Suppressor macrophage treated with lipopolysaccharide for 1 hour (primary cell): Measurements from ENCODE around the gene MYO1F.

ENCODE experiments used
- DNase-seq, 3 donors: peaks; one replicate each; pipeline ENCODE4 v3.0.0-alpha.2; 2020 to 2022

MYO1F gene

DNA sequence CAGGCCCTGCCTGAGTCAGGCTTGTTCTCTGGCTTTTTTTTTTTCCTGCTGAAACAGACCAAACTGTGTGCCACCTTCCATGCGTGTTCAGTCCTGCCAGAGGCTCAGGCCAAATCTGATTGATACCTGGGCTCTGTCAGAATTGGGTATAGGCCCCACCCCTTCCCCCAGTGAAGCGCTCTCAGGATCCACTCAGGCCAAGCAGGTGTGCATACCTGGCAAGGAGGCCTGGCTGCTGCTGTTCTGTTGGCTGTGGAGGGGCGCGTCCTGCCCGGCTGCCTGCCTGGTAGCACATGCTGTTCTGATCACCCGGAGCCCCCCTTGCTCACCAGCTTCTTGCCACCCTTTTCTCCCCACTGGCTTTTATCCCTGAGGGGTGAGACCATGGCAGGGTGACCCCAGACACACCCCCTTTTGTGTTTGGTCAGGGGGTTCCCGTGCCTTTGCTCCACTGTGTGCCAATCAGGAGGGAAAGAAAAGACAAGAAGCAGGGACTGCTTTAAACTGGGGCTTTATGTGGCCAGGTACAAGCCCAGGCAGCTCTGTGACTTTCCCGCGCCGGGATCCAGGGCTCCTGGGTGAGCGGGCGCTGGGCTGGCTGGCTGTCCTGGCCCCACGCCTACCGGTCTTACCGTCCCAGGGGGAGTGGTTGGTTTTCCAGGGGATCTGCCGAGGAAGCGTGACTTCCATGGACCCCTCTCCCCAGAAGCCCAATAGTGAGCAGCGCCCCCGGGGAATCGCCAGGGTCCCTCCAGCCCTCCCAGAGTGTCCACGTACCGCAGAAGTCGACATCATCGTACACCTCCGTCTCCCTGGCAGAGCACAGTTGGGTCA, 87.5 kb downstream of the MYO1F start:
- no peak for DNase-seq

GRCh38 chr19:8488365-8488764, 88.9 kb downstream of the MYO1F start:
- DNase-seq: peak in 1 of 3 donors; percentile 25

DNA sequence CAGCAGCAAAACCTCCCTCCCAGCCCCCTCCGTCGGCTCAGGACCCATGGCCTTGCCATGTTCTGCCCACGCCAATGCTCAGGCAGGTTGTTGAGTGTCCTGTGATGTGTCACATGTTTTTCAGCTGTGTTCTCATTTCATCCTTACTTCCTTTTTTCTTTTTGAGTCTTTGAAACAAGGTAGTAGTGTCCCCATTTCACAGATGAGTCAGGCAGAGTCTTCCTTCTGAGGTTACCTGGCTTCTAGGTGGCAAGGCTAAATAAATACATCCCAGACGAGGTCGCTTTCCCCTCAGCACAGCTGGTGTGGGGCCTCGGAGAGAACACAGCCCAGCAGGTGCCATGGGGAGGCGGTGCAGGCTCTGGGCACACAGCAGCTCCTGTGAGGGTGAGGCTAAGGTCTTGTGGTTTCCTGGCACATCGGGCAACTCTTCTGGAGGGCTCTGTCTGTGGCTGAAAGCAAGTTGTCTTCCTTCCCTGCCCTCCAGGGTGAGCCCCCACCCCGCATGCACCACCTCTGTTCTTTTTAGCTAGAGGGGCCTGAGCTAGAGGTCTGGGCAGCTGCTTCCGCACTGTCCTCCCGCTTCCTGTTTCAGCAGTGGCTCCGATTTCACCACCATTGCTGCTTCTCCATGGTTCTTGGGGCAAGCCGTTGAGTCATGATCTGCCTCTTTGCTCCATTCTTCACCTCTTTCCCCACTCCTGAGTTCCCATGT, 89.9 kb downstream of the MYO1F start:
- DNase-seq: peak; percentile 88 to 93 (median 91)

DNA sequence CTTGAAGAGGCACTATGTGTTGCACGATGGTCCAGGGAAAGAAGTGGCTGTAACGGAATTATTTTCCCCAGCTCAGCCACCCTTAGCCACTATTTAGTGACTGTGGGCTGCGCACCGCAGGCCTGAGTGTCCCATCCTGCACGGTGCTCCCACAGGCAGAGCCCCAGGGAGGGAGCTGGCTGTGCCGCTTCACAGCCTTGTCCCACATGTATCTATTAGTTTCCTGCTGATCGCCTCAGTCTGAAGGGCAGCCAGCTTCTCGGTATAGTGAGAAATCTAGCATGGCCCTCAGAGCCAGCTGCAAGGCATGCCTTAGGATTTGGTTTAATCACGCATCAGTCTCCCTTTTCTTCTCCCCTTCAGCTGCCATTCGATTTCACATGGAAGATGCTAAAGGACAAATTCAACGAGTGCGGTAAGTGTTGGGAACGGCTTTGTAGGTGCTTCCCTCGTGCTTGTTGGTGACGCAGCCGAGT, 90.5 kb downstream of the MYO1F start:
- no peak for DNase-seq

- DNase-seq: no peak
These were observed 91.5 kb downstream of the MYO1F start for GRCh38 chr19:8485561-8486371.

- DNase-seq: peak; percentile 84 to 86 (median 86)
These were observed 92.8 kb downstream of the MYO1F start for GRCh38 chr19:8484331-8484894.

DNA sequence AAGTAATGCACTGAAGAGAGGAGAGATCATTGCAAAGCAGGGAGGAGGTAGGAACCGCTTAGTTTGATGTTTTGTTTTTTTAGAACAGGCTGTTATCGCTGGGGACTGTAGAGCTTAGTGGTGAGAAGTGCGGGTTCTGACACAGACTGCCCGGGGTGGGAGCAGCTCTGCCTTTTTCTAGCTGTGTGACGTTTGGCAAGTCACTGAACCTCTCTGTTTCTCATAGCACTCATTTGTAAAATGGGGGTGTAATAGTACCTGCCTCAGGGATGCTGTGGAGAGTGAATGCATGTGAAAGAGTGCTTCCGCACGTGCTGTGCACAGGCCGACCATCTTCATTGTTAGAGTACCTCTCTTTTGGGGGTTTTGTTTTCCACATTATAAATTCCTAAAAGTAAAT, 94.1 kb downstream of the MYO1F start:
- no peak for DNase-seq

- DNase-seq: no peak
These were observed 94.5 kb downstream of the MYO1F start for GRCh38 chr19:8482696-8483095.

DNA sequence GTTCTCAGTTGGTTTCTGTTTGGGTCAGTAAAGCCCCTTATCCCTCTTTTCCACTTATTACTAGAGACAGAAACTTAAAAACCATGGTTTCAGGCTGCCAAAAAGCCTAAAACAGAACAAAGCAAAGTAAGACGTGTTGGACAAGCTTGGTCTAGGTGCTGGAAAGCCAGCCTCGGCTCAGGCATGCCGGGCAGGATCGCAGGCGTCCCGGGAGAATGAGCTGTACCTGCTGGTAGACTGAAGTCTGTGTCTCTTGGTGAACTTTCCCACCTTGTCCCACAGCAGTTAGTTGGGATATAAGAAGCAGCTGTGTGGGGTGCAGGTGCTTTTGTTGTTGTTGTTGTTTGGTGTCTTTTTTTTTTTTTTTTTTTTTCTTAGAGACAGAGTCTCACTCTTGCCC, 95.6 kb downstream of the MYO1F start:
- no peak for DNase-seq

DNA sequence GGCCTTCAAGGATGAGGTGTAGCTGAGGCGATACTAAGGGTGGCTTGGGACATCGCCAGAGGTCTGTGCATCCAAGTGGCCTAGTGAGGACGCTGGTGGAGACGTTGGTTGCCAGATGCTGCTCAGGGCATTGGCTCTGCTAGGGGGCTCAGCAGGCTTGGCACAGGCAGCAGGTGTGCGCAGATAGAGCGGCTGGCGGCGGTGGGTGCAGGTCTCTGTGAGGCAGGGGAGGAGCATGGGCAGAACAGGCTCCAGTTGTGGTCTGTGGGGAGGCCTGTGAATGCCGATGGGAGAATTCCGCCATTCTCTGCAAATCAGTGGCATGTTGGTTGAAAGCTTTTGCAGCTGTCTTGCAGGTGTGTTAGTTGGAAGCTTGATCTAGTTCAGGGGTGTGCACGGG, 96.0 kb downstream of the MYO1F start:
- no peak for DNase-seq

DNA sequence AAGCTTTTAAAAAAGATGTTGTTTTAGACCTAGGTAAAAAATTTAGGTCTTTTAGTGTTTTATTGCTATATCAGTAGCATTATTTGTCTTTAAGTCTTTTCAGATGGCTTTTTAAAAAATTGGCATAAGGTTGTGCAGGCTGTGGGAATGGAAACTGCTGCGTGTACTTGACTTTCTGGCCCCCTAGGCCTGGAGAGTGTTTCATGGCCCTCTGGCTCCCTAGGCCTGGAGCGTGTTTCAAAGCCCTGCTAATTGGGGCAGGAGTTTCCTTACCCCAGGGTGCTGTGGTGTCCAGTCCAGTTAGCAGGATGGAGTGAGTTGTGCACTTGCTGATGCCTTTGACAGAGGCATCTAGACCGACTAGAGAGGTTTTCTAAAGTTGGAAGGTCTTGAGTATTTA, 98.6 kb downstream of the MYO1F start:
- DNase-seq: no peak

DNA sequence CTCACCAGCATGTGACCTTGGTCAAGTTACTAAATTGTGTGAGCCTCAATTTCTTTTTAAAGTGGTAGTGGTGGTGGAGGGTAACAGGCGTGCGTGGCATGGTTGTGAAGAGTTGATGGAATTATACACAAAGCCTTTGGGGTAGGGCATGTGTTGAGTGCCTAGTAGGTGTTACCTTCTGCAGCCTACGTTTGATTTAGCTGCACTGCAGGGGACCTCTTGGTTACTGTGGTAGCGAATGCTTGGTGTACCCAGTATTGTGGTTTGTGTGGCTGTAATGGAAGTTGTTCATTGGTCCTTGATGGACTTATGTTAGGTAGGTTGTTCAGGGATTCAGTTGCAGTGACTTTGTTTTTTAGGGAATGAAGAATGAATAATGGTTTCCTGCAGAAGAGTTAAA, 99.4 kb downstream of the MYO1F start:
- no peak for DNase-seq

GRCh38 chr19:8476524-8476923, 100.7 kb downstream of the MYO1F start:
- DNase-seq: no peak

DNA sequence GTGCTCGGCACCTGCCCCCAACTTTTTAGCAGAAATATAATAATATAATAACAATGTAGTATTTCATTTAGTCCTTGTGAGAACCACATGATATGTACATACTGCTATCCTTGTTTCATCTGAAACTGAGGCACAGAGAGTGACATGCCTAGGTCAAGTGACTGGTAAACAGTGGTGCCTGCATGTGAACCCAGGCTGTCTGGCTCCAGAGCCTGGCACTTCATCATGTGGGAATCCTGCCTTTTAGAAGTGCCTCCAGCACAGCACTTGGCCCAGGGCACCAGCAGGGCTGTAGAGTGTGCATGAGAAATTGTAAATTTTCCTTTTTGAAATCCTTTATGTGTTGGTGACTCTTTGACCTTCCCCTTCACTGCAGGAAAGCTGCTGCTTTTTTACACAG, 102.2 kb downstream of the MYO1F start:
- DNase-seq: no peak

- peak; percentile 43 to 58 (median 56) for DNase-seq
These were observed 103.4 kb downstream of the MYO1F start for GRCh38 chr19:8473648-8474476.
